HG03439 (cell line): ENCODE data around the gene GNGT2.
"Not testable (repeated sequence)": the region's sequence is repeated elsewhere in the genome, so short reads cannot be mapped to it uniquely, and the experiment has no call there.

ENCODE experiments used
- ATAC-seq: cut with Tn5 transposase; IDR thresholded peaks from one replicate; pipeline ENCODE4 v1.9.1; 2021; ENCODE audit warnings: mild to moderate bottlenecking, moderate library complexity; ENCODE audit not compliant: unreplicated experiment

GNGT2 gene

GRCh38 chr17:49180998-49181635 is 29.3 kb downstream of the GNGT2 start:
- ATAC-seq: no peak

GRCh38 chr17:49180303-49180702 is 30.1 kb downstream of the GNGT2 start:
- ATAC-seq: no peak

- not testable (repeated sequence) for ATAC-seq
Measured at GRCh38 chr17:49175978-49176377, 34.4 kb downstream of the GNGT2 start.

GRCh38 chr17:49170711-49171110 is 39.7 kb downstream of the GNGT2 start:
- ATAC-seq: not testable (repeated sequence)

- no peak for ATAC-seq
Measured at GRCh38 chr17:49170216-49170615, 40.2 kb downstream of the GNGT2 start.

GRCh38 chr17:49168706-49169105 is 41.7 kb downstream of the GNGT2 start:
- no peak for ATAC-seq

GRCh38 chr17:49165143-49165542 is 45.2 kb downstream of the GNGT2 start:
- no peak for ATAC-seq

- no peak for ATAC-seq
Measured at GRCh38 chr17:49162866-49163265, 47.5 kb downstream of the GNGT2 start.

GRCh38 chr17:49157784-49158183 is 52.6 kb downstream of the GNGT2 start:
- ATAC-seq: no peak

- ATAC-seq: no peak
Measured at GRCh38 chr17:49156256-49156655, 54.1 kb downstream of the GNGT2 start.
